KBM-7 (cell line): ENCODE results near the gene INTU.

Experiments
- DNase-seq: peaks from one replicate; pipeline ENCODE4 v3.0.0-alpha.2; 2015
- in situ Hi-C: fragments of 300-500 bp; cut with MboI; formaldehyde crosslinking; loops from 2 replicates; pipeline ENCODE4 v1.14.3; 2020; ENCODE audit warnings: low sequenced_read_pairs, low pct_unique_long_range_greater_than_20kb, mixed read lengths

Gene INTU

DNA sequence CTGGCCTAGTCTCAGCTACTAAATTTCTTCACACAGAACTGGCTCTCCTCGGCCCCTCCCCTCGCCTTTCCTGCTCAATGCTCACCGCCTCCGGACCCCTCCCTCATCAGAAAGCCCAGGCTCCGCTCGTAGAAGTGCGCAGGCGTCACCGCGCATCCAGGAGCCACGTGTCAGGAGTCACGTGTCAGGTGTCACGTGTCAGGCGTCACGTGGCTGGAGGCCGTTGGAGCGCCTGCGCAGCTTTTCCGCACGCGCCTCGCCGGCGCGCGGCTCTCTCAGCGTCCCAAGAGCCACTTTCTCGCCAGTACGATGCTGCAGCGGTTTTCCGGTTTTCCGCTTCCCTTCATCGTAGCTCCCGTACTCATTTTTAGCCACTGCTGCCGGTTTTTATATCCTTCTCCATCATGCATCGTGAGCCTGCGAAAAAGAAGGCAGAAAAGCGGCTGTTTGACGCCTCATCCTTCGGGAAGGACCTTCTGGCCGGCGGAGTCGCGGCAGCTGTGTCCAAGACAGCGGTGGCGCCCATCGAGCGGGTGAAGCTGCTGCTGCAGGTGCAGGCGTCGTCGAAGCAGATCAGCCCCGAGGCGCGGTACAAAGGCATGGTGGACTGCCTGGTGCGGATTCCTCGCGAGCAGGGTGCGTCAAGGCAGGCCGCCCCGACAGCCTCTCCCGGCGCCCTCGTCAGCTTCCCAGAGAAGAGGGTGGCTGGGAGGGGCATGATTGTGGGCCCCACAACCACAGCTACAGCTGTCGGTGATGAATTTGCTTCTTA, 97.6 kb downstream of the INTU start, which contains the start of gene SLC25A31:
TSS of gene SLC25A31 (plus strand) at position 259 of the 772 bp plus-strand sequence. CDS start at position 405, 146 bp downstream.
- in situ Hi-C loops: loop anchor here (25.0 kb wide), 1 partner anchor 118 kb away; no protein-coding TSS in a partner anchor
- DNase-seq: no peak

DNA sequence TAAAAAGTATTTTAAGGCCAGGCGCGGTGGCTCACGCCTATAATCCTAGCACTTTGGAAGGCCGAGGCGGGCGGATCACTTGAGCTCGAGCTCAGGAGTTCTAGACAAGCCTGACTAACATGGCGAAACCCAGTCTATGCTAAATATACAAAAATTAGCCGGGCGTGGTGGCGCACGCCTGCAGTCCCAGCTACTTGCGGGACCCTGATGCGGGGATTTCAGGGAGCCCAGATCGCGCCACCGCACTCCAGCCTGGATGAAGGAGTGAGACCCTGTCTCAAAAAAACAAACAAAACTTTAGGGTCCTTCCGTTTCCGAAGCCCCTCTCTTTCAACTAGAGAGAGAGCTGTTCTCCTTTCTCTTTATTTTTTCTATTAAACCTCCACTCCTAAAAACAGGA, 98.6 kb downstream of the INTU start:
- in situ Hi-C loops: loop anchor here (25.0 kb wide), 1 partner anchor 119 kb away; no protein-coding TSS in a partner anchor
- DNase-seq: no peak

DNA sequence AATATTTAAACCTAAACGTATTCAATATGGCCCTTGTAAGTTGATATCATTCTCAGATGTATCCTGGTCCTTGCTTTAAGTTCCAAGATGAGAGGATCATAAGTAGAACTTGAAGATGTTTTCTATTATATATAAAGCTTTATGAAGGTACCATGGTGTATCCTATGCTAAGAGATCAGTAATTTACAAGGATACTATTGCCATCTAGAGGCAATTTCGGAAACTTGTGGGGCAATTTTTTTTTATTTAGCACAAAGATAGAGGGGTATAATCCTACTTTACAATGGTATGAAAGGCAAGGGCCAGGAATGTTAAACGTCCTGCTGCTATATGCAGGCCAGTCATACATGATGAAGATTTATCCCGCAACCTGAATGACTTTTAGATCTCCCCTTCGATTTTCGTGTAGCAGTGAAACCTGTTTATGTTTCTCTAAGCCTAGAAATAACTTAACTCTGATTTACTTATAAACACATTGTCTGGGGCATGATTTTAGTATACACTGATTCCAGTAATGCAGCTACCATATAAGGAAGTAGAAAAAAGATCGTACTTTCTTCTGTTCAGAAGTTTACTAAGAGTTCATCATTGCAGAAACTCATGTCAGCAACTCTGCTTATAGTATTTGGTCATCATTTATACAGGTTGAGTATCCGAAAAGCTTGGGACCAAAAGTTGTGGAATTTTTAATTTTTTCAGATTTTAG, 100.0 kb downstream of the INTU start:
- DNase-seq: peak; percentile 70
- in situ Hi-C loops: loop anchor here (25.0 kb wide), 1 partner anchor 120 kb away; no protein-coding TSS in a partner anchor

DNA sequence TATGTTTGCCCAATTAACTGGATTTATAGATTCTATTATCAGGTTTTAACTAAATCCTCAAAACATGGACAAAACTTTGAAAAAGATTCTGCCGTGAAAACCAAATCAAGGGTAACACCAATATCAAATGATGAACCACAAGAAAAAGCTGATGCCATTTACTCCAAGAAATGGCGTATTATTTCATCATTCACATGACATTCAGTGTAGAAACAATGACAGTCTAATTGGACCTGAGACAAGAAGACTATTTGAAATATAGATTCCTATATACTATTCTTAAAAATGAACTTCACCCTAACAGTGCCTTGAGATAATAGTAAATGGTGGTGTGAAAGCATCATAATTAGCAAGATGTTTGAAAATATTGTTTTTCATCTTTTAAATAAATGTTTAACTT, 102.2 kb downstream of the INTU start:
- in situ Hi-C loops: loop anchor here (25.0 kb wide), 1 partner anchor 123 kb away; no protein-coding TSS in a partner anchor
- no peak for DNase-seq

DNA sequence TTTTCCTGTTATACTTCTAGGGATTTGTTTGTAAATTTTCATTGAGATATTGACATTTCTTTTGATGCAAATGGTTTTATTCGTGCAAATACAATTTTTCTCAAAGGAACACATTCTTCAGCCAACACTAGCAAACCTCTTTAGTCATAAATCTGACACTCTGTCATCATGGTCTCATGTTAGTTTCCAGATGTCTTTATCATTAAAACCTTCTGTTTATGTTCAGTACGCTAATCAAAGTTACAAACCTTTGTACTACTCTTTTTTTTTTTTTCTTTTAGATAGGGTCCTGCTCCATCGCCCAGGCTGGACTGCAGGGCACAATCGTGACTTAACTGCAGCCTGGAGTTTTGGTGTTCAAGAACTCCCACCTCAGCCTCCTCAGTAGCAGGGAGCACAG, 104.5 kb downstream of the INTU start:
- DNase-seq: no peak
- in situ Hi-C loops: loop anchor here (25.0 kb wide), 1 partner anchor 125 kb away; no protein-coding TSS in a partner anchor

DNA sequence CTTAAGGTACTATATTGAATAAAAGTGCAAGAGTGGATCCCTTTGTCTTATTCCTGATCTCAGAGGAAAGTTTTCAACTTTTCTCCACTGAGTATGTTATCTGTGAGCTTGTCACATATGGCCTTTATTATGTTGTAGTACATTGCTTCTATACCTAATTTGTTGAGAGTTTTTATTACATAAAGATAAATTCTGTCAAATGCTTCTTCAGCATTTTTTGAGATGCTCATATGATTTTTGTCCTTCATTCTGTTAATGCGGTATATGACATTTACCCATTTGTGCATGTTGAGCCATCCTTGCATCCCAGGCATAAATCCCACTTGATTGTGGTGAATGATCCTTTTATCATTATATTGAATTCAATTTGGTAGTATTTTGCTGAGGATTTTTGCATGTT, 108.5 kb downstream of the INTU start:
- no peak for DNase-seq
- in situ Hi-C loops: loop anchor here (25.0 kb wide), 1 partner anchor 129 kb away; no protein-coding TSS in a partner anchor

DNA sequence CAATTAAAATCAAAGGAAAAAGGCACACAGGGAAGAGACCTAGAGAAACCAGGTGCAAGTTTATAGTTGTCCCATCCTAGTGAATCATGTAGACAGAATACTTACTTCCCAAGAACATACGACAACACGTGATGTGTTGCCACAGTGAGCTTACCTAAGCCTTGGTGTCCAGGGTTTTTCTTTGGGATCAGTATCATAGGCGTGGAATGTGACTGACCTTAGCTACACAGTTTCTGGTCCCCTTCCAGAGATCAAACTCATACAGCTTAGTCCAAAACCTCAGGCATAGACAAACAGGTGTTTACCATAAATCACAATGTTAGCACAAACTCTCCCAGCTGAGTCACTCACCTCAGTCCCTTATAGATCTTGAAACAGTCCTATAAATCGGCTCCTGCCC, 115.1 kb downstream of the INTU start:
- DNase-seq: no peak

DNA sequence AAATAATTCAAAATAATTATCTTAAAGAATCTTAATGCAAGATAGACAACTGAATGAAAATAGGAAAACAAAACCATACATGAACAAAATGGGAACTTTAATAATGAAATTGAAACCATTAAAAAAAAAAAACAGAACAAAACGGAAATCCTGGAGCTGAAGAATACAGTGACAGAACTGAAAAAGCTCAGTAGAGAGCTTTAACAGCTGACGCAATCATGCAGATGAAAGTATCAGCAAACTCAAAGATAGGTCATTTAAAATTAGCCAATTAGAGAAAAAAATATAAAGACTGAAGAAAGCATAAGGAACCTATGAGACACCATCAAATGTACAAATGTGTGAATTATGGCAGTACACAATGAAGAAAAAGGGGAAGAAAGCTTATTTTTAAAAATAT, 116.2 kb downstream of the INTU start:
- in situ Hi-C loops: loop anchor here (25.0 kb wide), 1 partner anchor 137 kb away; no protein-coding TSS in a partner anchor

More for the DNA sequence above, 115.1 kb downstream of the INTU start:
- in situ Hi-C loops: loop anchor here (25.0 kb wide), 1 partner anchor 136 kb away; no protein-coding TSS in a partner anchor

DNA sequence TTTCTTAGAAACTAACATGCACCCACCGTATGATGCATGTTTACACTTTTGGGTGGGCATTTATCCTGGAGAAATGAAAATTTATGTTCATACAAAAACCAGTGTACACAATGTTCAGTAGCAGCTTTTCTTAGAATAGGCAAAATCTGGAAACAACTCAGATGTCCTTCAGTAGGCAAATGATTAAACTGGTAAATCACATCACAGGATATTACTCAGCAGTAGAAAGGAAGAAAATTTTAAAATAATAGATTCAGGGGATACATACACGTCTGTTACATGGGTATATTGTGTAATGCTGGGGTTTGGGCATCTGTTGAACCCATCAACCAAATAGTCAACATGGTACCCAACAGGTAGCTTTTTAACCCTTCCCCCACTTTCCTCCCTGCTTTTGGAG, 124.1 kb downstream of the INTU start:
- DNase-seq: no peak
- in situ Hi-C loops: no loop called here

More for the DNA sequence above, 116.2 kb downstream of the INTU start:
- DNase-seq: no peak

DNA sequence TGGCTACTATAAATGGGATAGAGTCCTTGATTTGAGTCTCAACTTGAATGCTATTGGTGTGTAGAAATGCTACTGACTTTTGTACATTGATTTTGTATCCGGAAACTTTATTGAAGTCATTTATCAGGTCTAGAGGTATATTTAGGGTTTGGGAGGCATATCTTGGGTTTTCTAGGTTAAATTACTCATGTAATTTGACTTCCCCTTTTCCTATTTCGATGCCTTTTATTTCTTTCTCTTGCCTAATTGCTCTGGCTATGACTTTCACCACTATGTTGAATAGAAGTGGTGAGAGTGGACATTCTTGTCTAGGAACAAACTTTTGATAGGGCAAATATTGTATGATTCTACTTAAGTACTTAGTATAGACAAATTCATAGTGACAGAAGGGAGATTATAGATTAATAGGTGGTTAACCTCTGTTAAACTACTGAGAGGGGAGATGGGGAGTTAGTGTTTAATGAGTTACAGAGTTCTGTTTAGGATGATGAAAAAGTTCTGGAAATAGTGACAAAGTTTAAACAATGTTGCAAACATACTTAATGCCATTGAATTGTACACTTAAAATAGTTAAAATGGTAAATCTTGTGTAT, 126.6 kb downstream of the INTU start:
- in situ Hi-C loops: no loop called here
- peak; percentile 9 for DNase-seq

DNA sequence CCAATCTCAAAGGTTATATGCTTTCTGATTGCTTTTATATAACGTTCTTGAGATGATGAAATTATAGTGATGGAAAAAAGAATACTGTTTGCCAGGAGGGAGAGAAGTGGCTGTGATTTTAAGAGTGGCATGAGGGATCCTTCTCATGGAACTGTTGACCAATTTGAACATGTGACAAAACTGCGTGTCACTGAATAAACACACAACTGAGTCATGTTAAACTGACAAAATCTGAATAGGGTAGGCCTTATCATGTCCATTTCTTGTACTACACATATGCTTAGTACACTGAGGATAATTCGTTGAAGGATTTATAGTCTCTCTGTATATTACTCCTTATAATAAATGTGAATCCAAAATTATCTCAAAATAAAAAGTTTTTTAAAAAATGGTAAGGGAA, 127.1 kb downstream of the INTU start:
- in situ Hi-C loops: no loop called here
- DNase-seq: no peak

DNA sequence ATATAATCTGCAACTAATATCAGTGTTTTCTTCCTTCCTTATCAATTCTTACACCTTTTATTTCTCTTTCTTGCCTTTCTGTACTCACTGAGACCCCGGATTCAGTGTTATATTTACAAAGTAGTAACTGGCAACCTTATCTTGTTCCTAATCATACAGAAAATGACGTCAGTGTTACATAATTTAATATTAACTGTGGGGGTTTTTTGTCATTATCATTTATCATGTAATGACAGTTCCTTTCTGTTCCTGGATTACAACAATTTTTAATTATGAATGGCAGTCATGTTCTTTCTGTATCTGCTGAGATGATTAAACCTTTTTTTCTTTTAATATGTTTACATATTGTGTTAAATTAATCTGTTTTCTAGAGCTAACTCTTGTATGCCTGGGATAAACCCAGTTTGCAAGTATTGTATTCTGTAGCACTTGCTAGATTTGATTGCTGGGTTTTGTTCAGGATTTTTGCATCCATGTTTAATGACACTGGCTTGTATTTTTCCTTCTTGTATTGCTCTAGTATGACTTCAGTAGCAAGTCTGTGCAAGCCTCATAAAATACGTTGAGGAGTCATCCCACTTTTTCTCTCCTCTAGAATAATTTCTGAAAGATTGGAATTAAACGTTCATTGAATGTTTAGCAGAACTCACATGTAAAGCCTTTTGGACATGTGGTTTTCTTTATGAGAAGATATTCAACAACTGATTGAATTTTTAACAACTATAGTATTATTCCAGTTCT, 138.9 kb downstream of the INTU start:
- no peak for DNase-seq
- in situ Hi-C loops: no loop called here

DNA sequence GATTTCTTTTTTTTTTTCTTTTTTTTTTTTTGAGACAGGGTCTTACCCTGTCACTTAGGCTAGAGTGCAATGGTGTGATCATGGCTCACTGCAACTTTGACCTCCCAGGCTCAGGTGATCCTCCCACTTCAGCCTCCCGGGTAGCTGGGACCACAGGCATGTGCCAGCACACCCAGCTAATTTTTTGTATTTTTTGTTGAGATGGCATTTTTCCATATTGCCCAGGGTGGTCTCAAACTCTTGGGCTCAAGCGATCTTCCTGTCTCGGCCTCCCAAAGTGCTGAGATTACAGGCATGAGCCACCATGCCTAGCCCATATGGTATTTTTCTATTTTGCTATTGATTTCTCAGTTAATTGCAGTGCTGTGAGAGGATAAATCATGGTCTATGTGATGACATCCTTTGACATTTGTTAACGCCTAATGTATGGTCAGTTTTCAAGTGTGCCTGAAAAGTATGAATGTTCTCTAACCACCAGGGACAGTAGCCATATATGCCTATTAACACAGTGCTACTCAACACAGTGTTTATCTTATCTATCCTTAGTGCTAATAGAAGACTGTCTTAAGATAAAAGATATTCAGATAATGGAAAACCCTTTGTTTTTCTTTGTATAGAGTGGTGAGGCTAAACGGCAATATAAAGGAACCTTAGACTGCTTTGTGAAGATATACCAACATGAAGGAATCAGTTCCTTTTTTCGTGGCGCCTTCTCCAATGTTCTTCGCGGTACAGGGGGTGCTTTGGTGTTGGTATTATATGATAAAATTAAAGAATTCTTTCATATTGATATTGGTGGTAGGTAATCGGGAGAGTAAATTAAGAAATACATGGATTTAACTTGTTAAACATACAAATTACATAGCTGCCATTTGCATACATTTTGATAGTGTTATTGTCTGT, 140.3 kb downstream of the INTU start:
- in situ Hi-C loops: no loop called here
- no peak for DNase-seq

DNA sequence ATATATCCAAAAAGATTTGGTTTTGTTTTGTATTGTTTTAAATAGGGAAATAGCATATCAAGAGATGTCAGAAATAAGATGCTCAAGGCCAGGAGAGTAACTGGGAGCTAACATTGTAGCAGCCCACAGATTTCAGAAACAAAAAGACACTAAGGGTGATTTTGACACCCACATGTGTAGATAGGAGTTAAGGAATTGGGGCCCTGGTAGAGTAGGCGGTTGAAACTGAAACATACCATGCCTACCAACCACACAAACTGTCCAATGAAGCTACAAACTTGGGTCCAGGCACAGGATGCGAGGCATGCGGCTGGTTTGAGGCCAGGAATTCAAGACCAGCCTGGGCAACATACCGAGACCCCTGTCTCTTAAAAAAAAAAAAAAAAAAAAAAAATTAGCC, 143.1 kb downstream of the INTU start:
- DNase-seq: no peak
- in situ Hi-C loops: no loop called here
